HG02798 (cell line): ENCODE results near the gene HELZ.

Source experiments
- ATAC-seq: cut with Tn5 transposase; IDR thresholded peaks from one replicate; pipeline ENCODE4 v1.9.1; 2021; ENCODE audit warnings: mild to moderate bottlenecking; ENCODE audit not compliant: unreplicated experiment, poor library complexity

Gene HELZ

DNA sequence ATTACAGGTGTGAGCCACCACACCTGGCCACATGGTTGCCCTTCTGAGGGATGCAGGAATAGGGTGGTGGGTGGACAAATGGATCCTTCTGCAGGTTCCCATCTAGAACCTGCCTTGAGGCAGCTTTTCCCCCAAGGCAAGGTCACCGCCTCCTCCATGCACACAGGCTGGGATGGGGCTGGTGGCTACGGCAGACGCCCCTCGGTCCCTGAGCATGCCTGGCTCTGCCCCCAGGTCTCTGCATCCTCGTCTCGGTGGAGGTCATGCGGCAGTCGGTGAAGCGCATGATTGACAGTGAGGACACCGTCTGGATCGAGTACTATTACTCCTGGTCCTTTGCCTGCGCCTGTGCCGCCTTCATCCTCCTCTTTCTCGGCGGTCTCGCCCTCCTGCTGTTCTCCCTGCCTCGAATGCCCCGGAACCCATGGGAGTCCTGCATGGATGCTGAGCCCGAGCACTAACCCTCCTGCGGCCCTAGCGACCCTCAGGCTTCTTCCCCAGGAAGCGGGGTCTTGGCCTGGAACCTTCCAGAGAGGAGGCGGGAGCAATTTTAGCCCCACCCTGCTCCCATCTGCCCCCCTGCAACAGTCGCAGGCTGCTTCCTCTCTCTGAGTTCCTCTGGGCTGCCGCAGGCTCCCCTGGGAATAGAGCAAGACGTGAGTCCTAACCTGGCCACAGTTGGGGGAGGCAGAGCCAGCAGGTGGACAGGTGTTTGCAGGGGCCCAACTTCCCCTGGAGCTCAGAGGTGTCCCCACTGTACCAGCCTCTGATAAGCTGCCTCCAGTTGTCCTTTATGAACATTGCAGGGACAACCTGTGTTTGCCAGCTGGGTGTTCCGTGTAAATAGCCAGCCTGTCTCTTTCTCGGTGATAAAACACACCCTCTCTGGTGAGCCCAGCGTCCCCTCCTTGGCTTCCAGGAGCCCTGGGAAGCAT is 188.9 kb downstream of the HELZ start:
- no peak for ATAC-seq

DNA sequence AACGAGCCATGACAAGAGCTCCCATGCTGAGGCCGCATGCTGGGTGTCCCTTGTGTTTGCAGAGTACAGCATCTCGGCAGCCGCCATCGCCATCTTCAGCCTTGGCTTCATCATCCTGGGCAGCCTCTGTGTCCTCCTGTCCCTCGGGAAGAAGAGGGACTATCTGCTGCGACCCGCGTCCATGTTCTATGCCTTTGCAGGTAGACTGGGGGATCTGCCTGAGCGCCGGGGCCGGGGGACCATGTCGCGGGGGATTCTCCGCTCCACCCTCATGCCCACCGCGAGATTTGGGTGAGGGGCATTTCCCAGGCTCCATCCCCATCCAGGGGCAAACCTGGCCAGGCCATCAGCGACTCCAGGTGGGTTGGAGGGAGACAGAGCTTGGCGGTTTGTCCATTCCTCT is 190.0 kb downstream of the HELZ start:
- ATAC-seq, result no peak

DNA sequence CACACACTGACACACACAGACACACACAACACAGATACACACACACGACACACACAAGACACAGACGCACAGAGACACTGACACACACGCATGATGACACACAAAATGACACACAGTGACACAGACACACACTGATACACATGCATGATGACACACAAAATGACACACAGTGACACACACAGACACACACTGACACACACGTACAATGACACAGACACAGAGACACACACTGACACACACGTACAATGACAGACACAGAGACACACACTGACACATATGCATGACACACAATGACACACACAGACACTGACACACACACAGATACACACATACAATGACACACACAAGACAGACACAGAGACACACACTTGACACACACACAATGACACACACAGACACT is 190.4 kb downstream of the HELZ start:
- no peak for ATAC-seq

DNA sequence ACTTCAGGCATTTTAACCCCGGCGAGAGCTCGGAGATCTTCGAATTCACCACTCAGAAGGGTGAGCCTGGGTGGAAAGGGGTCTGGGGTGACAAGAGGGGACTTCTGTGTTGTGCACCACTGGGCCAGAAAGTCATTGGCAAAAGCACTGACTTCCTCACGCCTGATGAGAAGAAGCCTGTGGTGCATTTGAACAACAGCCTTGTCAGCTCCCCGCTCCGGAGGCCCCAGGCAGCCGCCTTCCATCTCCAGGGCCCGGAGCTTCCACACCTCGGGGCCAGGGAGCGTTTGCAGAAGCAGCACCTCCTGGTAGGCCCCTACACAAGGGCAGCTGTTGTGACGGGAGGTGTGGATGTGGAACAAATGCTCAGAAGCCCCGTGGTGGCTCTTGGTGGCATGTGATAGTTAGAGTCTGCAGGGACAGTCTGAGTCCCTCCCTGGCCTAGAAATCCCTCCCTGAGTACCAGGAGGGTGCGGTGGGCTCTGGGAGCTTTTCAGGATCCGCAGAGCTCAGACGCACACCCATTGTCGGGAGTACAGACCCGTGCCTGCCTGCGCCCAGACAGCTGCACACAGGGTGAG is 190.9 kb downstream of the HELZ start:
- no peak for ATAC-seq

DNA sequence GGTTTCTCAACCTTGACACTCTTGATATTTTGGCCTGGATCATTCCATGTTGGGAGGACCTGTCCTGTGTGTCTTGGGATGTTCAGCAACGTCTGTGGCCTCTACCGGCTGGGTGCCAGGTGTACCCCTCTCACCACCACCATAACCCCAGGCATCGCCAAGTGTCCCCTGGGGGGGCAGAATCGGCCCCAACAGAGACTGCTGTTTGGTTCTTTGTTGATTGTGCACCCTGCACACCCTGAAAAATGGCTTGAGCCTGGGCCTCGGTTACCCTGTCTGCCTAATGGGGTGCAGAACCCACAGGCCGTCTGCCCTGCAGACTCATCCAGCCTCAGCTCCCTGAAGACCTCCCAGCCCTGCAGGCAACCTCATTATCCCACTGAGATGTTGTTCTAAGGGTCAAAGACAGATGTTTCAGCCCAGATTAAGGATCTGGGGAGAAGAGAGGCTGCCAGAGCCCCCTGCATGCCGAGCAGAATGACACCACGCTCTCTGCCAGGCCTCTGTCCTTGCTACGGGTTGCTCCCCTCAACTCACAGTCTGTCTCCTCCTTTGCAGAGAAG is 191.5 kb downstream of the HELZ start:
- ATAC-seq, result no peak

DNA sequence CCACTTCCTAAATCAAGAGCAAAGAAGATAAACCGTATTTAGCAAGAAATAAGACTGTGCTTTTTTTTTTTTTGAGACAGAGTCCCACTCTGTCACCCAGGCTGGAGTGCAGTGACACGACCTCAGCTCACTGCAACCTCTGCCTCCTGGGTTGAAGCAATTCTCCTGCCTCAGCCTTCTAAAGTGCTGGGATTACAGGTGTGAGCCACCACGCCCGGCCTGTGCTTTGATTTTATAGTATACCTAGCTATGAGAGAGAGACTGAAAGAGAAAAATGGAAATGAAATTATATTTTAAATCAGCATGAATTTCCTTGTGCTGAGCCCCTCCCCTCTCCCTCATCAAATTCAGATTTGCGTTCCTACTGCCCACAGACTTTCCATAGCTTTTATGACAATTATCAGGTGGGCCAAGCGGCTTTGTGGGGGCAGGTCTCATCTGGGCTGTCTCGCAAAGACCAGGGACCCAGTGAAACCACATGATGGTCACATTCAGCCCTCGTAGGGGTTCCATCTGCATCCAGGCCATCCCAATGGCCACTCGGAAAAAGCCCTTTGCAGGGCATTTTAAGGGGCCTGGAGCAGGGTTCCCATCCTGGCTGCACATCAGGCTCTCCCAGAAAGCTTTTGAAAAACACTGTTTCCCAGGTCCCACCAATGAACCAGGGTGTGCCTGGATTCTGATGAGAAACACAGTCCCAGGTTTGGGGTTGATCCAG is 192.1 kb downstream of the HELZ start:
- no peak for ATAC-seq

DNA sequence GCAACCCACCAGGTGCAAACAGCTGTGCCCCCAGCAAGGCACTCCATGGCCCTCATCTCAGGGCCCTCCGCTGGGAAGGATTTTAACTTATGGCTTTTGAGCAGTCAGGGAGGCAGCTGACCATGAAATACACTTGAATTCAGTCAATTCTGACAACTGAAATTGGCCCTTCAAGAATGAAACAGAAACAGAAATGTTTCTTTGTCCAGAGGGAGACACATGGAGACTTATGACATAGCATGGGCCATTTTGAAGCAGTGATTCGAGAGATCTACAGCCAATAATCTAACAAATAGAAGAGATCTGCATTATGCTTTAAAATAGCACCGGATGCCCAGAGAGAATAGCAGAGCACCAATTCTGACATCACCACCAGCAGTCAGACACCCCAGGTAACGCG is 193.2 kb downstream of the HELZ start:
- no peak for ATAC-seq

DNA sequence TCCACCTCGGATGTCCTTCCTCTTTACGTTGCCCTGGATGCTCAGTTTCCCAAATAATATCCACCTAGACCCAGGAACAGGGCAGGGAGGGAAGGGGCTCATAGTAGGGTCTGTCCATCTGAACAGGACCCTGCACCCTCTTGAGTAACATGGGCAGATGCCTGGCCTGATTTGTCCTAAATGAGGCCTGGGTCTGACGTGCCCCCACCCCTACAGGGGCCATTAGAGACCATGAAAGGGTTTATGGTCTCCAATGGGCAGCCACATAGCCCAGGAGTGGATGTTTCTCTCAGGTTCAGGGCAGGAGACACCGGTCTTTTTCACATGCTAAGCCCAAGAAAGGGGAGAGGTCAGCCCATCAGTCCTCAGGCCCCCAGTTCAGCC is 193.8 kb downstream of the HELZ start:
- no peak for ATAC-seq

DNA sequence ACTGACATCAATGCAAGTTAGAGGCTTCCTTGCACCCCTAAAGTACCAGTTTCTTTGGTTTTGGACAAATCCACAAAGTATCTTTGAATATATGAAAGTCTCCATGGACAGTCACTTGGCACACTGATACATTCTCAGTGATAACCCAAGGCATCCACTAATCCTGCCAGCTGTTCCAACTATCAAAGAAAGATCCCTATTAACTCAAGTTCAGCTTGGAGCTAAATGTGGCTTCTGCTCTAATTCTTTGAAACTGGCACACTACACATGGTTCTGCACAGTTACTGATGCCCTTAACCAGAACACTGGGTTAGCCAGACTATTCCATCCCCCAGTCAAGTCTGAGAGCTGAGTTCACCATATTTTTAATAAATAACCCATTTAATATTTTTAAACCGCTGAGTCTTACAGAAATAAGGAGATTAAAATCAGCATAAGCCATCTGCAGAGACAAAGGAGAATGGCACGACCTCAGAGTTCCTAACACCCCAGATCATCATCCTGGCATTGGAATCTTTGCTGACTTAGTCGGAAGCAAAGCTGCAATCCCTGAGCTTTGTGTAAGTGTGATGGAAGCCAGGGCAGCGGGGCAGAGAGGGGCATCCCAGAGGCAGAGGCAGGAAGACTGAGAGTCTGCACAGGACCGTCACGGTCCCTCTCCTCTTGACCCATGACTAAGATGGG is 194.4 kb downstream of the HELZ start:
- ATAC-seq, result no peak

DNA sequence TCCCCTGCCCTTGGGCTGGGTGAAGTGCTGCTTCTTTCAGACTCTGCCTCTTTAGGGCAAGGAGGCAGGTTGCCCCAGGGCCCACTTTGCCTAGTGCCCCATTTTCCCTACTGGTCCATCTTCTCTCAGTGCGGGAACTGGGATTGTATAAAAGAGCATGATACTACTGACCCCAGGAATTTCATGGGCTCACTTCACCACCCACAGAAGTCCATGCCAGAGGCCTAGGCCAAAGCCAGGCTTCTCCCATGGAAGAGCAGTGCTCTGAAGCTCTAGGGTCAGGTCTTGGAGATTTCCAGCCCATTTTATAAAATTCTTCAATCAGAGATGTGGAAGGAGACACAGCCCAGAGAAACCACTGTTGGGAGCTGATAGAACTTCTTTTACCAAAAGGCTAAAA is 194.9 kb downstream of the HELZ start:
- ATAC-seq, result no peak

DNA sequence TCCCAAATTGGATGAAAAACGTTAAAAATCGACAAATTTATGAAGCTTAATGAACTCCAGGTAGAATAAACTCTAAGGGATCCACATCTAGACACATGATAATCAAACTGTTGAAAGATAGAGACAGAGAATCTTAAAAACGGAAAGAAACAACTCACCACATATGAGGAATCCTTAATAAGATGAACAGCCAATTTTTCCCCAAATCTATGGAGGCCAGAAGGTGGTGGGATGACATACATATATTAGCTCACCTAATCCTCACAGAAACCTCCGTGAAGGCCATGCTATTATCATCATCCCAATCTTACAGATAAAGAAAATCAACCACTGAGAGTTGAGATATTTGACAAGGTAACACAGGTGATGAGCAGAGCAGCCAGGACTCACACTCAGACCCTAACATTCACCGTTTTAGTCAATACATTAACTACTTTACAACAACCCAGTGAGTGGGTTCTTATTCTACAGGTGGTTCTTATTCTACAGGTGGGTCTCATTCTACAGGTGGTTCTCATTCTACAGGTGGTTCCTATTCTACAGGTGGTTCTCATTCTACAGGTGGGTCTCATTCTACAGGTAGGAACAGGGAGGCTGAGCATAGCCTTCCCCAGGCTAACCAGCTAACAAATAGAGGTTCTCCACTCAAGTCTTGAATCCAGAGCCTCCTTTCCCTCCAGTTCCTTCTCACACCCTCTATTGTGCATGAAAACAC is 195.8 kb downstream of the HELZ start:
- ATAC-seq, result no peak

DNA sequence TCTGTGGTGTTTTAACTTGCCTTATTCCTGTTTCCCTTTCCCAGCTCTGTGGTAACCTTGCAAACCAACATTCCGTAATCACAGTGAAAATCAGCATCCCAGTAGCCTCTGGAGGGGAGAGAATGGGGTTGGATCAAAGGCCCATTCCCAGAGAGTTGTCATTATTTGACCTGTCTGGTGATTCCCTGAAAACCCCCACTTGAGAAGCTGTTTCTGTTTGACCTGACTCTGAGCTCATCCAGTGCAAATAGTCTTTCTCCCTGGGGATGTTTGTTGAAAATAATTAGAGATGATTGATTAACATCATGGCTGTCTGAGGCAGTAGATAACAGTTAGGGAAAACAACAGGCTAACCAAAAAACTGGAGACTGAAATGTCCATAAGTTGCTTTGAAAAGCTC is 197.6 kb downstream of the HELZ start:
- no peak for ATAC-seq

DNA sequence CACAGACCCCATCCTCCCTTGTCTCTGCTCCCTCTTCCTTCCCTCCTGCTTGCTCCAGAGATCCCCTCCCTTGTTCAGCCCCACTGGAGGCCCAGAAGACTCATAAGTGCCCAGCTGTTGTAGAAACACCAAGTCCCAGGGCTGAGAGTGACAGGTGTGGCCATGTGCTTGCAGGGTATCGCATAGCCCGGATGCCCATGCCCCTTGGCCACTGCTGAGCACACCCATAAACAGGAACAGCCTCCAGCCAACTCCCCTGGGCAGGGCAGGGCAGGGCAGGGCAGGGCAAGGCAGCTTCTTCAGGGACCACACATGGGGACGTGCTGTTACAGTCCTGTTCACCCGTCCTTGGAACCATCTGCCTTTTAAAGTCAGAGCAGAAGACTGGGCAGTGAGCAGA is 198.6 kb downstream of the HELZ start:
- ATAC-seq, result no peak

DNA sequence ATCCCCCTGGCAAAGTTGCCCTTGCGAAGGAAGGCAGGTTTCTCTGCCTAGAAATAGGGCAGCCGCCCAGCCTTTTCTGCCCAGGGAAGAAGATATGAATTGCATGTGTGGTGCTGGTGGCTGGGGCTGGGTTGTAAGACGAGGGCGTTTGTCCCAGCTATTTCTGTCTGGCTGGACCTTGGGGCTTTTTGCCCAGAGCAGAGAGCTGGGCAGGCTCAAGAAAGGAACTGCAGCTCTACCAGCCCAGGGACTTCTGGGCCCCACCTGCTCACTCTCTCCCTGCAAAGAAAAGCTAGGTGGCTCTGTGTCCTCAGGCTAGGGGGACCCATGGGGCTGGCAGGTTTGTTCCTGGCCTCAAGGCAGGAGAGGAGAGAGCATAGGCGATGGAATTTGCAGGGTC is 200.1 kb downstream of the HELZ start:
- ATAC-seq, result no peak

DNA sequence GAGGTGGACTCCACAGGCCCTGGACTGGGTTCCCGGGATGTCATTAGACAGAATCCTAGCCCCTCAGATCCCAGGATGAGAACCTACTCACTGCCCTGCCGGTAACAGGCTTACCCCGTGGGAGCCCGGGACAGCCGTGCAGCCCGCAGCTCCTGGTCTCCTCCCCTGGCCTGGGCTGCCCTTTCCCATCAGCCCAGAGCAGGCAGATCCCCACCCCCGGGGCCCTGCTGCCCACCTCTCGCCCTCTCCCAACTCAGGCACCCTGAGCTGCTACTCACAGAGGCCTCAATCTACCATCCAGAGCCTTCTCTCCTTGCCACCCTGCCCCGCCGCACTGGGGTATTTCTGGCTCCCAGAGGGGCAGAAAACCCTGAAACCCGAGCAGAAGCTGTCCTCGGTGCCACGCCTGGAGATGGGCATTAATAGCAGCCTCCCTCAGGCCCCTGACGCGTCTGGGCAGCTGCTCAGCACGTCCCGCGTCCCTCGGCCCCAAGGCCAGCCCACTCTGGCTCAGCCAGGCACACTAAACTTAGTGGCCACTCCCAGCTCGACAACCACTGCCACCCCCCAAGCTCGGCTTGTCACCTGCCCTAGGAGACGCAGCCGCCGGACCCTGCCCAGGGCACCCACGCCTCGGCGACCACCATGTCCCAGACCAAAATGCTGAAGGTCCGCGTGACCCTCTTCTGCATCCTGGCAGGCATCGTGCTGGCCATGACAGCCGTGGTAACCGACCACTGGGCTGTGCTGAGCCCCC is 200.8 kb downstream of the HELZ start, which contains the start of gene CACNG1:
Gene CACNG1 (plus strand): TSS at position 539 of the 757 bp plus-strand sequence. CDS start 107 bp downstream, at position 646.
- ATAC-seq, result no peak

DNA sequence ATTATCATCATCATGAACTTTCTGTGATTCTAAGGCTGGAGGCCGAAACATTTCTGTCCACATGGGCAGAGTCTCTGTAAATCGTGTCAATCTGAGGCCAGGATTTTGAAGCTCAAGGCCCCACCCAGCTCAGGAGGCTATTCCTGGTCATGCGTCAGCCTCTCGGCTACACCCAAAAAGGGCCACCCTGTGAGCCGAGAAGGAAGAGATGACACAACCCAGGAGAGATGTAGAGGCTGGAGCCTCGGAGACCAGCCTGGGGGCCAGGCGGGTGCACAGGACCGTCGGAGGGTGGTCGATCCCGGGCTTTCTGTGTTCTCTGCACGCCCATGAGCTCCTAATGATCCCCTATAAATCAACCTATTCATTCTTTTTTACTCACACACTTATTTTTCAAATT is 201.7 kb downstream of the HELZ start:
- ATAC-seq, result no peak

DNA sequence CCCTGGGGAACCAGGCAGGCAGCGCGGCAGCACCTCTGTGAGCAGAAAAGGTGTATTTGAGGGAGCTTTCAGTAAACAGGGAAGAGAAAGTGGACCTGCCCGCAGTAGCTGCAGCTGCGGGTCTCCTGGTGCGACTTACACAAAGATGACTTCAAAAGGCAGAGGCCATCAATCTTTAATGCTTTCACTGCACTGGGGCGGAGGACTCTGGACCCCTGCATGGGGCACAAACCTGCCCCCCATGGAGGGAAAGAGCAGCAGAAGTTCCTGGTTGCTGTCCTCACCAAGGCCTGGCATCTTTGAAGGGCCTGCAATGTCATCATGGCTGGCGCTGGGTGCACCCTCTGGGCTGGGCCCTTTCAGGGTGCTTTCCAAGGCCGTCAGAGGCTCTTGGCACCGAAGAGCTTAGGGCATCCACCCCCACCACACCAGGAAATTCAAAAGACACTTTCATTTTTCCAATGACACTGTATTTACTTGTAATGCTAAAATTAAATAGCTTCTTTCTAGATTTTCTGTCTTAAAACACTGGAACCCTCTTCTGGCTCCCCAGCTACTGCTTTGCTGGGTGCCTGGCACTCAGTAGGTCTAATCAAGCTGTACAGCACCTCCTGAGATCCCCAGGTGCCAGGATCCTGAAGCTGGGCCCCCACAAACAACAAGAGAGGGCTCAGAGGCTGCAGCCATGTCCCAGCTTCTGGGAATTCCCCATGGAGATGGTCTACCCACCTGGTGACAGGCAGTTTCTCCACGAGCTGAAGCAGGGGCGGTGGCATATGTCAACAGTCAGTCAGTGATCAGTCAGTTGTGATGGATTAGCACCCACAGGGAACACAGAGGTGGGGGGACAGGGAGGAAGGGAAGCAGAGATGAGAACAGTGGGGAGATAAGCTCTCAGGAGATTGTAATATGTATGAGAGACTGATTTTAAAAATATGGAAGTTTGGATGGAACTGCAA is 202.8 kb downstream of the HELZ start:
- no peak for ATAC-seq

DNA sequence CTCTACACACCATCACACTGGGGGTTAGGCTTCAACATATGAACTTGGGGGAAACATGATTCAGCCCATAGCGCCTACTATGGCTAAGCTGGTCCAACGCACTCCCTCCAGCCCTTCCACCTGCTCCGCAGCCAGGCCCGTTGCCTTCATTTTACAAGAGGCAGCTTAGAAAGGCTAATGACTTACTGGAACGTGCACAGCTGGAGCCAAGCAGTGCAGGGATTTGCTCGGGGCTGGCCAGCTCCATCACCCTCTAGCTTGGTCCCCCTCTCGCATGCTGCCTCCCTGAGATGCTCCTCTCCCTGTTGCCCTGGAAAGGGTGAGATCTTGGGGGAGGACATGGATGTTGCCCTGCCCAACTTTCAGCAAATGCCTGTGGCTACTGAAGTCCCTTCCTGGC is 203.5 kb downstream of the HELZ start:
- no peak for ATAC-seq
